DMS79 treated with DMSO at 0.1 percent for 48 hours (cell line): ENCODE measurements around the gene TAT.
A peak's percentile ranks its signal among the peaks of the same experiment; 100 is the strongest.

ENCODE experiments used
- DNase-seq: peaks from one replicate; lab custom pipeline; 2025; lab: John Stamatoyannopoulos, UW

The TAT gene

DNA sequence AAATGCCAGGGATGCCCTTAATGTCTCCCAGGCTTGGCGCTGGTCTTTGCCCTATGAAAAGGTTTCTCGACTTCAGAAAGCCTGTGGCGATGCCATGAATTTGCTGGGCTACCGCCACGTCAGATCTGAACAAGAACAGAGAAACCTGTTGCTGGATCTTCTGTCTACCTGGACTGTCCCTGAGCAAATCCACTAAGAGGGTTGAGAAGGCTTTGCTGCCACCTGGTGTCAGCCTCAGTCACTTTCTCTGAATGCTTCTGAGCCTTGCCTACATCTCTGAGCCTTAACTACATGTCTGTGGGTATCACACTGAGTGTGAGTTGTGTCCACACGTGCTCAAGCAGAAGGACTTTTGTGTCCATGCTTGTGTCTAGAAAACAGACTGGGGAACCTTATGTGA, 39.2 kb downstream of the TAT start:
- DNase-seq: no peak

DNA sequence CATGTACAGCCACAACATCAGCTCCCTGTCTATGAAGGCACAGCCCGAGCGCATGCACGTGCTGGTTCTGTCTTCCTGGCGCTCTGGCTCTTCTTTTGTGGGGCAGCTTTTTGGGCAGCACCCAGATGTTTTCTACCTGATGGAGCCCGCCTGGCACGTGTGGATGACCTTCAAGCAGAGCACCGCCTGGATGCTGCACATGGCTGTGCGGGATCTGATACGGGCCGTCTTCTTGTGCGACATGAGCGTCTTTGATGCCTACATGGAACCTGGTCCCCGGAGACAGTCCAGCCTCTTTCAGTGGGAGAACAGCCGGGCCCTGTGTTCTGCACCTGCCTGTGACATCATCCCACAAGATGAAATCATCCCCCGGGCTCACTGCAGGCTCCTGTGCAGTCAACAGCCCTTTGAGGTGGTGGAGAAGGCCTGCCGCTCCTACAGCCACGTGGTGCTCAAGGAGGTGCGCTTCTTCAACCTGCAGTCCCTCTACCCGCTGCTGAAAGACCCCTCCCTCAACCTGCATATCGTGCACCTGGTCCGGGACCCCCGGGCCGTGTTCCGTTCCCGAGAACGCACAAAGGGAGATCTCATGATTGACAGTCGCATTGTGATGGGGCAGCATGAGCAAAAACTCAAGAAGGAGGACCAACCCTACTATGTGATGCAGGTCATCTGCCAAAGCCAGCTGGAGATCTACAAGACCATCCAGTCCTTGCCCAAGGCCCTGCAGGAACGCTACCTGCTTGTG, 40.0 kb downstream of the TAT start:
- DNase-seq: no peak

DNA sequence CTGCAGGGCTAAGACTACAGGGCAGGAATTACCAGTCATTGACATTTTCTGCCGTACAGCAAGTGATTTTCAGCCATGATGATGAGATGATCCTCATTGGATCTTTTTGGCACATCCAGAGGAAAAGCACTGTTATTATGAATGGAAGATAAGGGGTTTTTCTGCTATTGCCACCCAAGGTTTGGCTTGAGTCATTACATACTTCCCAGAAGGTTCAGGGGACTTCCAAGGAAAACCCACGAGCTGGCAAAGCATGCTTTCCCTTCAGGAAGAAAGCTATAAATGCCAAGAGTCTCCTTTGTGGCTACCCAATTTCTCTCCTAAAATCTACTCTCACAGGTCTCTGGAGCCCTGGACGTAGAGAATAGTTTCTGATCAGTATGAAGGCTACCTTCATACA, 44.5 kb downstream of the TAT start:
- no peak for DNase-seq

DNA sequence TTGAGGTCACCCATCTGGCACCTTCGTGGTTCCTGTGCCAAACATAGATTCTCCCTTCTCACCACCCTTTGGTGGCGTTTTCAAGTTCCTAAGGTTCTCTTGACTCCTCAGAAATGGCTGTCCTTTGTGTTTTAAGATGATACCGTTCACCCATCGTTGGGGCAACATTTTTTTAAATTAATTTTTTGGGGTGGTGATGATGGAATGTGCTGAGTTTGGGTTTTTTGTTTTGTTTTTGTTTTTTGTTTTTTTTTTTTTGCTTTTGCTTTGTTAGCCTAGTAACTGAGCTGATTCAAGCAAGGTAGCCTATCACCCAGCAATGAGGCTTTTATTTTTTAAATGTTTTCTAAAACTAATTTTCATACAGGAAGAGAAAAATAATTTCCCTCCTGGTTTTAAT, 48.0 kb downstream of the TAT start:
- DNase-seq: no peak

DNA sequence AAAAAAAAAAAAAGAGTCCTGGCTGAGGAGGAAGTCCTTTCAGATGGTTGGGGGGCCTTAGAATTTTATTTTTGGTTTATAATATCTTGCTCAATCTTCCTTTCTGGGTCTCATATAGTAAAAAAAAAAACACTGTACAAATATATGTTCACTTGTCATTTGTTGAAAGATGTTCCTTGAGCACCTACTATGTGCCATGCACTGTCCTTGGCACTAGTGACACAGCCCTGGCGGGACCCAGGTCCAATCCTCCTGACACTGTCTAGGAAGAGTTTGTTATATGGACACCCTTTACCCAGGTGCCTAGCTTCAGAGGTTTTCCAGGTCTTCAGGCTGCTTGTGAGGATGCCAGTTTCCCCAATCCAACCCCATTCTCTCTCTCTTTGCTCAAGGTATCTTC, 48.6 kb downstream of the TAT start:
- no peak for DNase-seq

DNA sequence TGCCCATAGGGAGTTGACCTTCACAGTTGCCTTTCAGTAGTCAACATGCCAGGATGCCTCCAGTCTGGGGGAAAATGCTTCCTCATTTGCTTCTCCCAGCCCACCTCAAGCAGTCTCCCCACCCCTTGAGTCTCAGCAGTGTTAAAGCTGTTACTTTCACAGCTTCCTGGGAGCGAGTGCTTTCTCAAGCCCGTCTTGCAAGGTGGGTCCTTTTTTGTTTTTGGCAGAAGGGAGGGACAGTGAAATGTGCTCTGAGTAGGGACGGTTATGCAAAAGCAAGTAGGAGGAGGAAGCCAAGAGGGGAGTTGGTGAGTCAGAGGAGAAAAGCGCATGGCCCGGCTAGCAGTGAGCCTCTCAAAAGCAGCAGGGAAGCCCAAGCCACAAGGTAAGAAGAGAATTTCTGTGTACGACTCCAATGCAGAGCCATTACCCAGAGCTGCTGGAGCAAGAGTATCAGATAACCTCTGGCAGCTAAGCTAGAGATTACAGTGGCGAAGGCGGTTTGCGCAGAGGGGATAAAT, 50.7 kb downstream of the TAT start, which contains the start of gene CHST4:
Gene CHST4, plus strand, starts transcription at position 316 of the 521 bp plus-strand sequence. CDS start 10,252 bp downstream, outside the sequence.
- DNase-seq: peak; percentile 61

DNA sequence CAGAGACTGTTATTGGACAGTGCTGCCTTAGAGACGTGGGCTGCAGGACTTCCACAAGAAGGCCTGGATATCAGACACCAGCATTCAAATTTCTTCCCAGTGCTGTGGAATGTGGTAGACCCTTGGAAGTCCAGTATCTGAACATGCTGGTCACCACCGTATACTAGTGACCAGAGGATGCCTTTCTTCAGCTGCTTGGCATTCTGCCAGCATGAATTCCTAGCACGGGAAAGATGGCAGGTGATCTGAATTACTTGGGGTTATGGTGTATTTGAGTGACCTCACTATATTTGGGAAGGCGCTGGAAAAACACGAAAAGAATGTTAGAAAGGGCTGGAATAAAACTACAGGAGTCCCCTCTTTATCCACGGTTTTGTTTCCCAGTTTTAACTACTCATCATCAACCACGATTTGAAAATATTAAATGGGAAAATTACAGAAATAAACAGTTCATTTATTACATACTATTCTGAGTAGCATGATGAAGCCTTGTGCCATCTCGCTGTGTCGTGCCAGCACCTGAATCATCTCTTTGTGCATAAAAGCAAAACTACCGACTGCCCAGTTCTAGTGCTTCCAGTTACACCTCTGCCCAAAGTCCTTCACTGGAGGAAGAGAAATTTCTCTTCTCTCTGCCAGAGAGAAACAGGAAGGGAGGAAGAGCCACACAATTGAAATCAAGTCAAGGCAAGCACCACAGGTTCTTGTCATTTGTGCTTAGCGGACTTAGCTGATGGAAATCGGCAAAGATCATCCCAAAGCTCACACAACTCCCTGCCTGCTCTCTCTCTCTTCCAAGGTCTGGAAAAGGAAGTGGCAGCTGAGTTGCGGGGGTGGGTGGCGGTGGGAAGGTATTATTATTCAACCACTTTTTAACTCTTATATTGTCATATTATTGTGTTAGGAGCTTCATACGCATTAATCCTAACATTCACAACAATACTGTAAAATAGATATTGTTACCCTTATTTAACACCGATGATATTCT, 52.0 kb downstream of the TAT start:
- DNase-seq: no peak

DNA sequence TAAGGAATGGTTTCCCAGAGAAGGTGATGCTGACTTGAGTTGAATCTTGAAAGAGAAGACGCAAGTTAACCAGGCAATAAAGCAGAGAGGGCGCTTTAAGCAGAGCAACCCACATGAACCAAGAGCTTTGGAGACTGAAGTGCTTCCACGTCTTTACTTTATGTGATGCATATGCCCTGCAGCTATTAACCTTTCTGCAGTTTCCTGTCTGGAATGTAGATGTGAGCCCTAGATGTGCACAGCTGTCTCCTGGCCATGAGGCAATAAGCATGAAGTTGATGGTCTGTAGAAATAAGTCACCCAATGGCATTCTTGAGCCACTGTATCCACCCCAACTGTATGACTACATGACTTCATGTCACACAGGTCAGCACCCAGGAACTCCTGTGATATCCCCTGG, 56.3 kb downstream of the TAT start:
- no peak for DNase-seq
